ENCODE results near the gene ZKSCAN8.

DNA sequence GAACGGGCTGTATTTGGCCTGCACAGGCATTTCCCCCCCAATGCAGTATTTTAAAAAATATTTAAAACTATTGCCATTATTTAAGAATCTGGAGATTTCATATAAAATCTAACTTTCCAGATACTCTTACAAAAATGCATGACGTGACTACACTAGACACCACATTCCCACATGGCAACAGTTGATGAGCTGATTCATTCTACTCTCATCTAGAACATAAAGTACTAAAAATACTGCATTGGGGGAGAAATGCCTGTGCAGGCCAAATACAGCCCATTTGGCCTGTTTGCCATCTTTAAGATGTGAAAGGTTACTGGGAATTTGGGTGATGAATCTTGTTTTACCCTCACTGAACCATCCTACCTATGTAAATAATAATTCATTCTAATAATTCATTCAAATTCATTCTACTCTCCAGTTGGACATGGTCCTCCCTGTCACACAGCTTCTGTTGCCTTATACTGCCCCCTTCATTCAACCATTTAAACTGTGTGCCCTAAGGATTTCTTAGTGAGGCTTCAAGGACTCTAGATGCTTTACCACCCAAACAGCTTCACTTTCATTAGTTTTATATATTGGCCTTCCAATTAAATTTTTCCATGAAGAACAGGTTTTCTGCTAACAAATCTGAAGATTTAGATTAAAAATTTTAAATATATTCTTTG, 24.2 kb upstream of the ZKSCAN8 start:
- TF ChIP-seq, protein P1, sequence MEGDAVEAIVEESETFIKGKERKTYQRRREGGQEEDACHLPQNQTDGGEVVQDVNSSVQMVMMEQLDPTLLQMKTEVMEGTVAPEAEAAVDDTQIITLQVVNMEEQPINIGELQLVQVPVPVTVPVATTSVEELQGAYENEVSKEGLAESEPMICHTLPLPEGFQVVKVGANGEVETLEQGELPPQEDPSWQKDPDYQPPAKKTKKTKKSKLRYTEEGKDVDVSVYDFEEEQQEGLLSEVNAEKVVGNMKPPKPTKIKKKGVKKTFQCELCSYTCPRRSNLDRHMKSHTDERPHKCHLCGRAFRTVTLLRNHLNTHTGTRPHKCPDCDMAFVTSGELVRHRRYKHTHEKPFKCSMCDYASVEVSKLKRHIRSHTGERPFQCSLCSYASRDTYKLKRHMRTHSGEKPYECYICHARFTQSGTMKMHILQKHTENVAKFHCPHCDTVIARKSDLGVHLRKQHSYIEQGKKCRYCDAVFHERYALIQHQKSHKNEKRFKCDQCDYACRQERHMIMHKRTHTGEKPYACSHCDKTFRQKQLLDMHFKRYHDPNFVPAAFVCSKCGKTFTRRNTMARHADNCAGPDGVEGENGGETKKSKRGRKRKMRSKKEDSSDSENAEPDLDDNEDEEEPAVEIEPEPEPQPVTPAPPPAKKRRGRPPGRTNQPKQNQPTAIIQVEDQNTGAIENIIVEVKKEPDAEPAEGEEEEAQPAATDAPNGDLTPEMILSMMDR (IDR thresholded peaks at IDR 0.05) = no peak
- no peak for TF ChIP-seq POLR2AphosphoS5 (IDR thresholded peaks at IDR 0.05; ENCODE audit: insufficient read depth in 1 of 2, low read depth in 1 of 2)
- no peak for TF ChIP-seq POLR2A (IDR thresholded peaks at IDR 0.05)
